GM19035 (cell line): ENCODE measurements around the gene YPEL1.
"Not testable (repeated sequence)": the region's sequence is repeated elsewhere in the genome, so short reads cannot be mapped to it uniquely, and the experiment has no call there.

Experiments
- ATAC-seq: cut with Tn5 transposase; IDR thresholded peaks from one replicate; pipeline ENCODE4 v1.9.1; 2021; ENCODE audit not compliant: unreplicated experiment

Gene YPEL1

DNA sequence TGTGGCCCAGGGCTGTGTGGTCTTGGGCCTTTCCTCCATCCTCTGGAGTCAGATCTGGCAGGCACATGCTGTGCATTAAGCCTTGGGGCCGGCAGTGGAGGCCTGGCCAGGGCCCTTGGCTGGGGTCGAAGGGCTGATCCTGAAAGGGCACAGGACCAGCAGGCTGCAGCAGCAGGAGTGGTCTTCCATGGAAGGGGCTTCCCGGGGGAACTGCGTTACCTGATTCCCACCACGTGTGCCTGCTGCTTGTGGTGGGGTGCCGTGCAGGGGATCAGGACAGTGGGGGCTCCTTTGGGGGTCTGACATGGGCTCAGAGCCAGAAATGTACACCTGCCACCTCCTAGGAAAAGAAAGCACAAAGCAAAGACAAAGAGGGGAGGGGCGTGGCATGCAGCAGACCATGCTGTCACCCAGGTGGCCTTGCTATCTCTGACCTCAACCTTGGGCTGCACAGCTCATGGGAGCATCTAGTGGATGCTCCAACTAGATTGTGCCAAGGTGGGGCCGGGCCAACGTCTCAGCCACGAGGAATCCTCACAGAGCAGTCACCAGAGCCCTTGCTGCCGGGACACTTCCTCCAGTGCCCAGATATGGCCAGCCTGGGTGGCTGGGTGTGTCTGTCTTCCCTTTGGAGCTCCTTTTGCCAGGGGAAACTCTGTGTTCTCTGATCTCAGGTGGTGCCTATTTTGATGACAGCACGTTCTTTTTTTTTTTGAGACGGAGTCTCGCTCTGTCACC, 17.9 kb upstream of the YPEL1 start:
- ATAC-seq, result no peak

DNA sequence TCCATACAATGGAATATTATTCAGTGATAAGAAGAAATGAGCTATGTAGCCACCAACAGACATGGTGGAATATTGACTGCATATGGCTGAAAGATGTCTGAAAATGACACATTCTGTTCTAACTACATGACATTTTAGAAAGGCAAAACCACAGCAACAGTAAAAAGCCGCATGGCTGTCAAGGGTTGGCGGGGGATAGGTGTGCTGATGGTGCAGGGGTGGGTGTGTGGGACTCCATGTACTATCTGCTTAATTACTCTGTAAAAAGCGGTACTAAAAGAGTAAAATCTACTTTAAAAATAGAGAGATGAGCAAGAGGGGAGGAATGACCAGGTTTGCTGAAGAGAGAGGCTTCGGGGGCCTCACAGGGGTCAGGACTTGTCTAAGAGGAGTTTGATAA, 16.7 kb upstream of the YPEL1 start:
- no peak for ATAC-seq

DNA sequence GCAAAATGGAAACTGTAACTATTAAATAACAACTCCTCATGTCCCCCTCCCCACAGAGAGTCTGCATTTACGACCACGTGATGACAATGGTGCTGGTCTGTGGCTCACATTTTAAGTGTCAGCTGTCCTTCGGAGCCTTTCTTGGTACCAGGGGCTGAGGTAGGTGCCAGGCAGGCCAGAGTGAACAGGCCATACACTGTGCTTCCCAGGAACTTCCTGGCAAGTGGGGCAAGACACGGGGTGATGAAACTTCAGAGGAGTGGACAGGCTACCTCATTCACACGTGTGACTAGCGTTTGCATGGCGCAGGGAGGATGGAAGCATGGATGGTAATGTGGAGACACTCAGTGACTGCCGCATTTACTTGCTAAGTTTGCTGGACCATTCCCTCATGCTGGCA, 10.4 kb upstream of the YPEL1 start:
- ATAC-seq, result no peak

DNA sequence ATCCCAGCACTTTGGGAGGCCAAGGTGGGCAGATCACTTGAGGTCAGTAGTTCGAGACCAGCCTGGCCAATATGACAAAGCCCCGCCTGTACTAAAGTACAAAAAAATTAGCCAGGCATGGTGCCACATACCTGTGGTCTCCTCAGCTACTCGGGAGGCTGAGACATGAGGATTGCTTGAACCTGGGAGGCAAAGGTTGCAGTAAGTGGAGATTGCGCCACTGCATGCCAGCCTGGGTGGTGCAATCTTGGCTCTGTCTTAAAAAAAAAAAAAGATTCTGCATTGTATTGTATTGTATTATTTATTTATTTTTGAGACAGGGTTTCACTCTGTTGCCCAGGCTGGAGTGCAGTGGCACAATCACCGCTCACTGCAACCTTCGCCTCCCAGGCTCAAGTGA, 9.3 kb upstream of the YPEL1 start:
- ATAC-seq, result not testable (repeated sequence)

DNA sequence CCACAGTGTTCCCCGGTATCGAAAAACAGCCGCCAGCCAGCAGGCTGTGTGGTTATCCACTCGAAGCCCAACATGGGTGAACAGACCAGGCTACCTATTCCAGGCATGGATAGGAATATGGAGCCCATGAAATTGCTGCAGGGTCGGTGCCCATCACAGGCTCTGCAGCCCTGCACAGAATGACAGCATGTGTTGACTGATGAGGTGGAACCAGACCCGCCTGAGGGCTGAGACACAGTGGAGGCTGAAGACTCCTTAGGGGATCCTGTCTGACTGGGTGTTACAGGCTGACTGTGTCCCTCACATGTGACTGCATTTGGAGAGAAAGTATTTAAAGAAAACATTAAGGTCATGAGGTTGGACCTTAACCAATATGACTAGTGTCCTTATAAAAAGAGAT, 6.2 kb upstream of the YPEL1 start:
- ATAC-seq, result no peak

DNA sequence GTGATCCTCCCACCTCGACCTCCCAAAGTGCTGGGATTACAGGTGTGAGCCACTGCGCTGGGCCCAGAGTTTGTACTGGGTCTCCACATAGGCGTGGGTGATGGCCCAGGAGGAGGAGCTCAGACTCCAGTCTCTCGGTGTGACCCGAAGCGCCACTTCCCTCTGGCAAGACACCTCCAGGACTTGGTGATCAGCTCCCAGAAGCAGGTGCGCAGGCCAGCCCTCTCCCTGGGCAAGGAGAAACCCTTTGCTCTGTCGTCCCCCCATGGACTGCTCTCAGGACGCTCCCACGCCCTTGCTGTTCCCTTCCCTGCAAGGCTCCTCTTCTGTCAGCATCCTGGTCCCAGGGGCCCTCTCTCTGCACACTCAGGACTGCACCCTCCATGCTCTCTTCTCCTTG, 5.5 kb upstream of the YPEL1 start:
- no peak for ATAC-seq

DNA sequence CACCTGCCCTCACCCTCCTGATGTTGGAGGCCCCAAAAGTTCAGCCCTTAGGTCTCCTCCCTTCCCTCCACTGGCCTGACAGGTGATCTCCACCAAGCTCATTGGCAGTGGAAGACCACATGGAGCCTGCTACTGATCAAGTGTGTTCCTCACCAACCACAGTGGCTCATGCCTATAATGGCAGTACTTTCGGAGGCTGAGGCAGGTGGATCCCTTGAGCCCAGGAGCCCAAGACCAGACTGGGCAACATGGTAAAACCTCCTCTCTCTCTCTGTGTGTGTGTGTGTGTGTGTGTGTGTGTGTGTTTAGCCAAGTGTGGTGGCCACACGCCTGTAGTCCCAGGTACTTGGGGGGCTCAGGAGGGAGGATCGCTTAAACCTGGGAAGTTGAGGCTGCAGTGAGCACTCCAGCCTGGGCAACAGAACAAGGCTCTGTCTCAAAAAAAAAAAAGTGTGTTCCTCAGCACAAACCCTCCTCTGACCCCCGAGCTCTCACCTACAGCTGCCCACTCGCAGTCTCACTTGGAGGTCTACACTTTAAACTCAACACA, 4.3 kb upstream of the YPEL1 start:
- no peak for ATAC-seq

DNA sequence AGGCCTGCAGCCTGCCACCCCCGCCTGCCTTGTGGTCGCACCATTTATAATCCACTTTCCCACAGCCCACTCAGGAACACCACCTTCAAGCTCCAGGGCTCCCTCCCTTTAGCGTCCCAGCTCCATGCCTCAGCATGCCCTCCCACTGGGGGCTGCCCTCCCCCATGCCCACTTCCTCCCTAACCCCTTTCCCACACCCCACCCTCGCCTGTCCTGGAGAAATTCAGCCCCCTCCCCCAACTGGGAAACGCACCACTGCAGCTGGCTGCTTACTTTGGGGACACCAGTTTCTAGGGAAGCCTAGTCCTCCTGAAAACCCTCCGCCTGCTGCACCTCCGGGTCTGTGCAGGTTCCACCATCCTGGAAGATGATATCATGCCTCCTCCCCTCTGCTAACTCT, 3.4 kb upstream of the YPEL1 start:
- no peak for ATAC-seq

DNA sequence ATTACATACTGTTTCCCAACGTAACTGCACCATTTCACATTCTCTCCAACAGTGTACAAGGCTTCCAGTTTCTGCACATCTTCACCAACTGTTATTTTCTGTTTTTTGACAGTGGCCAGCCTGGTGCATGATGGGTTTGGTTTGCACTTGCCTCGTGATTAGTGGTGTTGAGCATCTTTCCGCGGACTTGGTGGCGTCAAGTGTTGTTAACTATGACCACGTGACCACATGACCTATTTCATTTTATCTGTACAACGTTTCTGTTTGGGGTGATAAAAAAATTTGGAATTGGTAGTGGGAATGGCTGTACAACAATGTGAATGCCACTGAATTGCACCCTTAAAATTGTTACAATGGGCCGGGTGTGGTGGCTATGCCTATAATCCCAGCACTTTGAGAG, 2.5 kb upstream of the YPEL1 start:
- ATAC-seq, result no peak

DNA sequence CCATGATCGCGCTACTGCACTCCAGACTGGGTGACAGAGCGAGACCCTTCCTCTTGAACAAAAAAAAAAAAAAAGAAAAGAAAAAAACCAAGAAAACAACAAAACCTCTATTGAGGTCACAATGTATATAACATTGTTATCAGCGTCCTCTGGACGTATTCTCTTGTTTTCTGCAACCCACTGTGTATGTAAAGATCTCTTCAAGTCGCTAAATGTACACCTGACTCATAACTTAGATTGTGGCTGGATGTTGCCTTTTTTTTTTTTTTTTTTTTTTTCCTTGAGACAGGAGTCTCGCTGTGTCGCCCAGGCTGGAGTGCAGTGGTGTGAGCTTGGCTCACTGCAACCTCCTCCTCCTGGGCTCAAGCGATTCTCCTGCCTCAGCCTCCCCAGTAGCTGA, 1.4 kb upstream of the YPEL1 start:
- ATAC-seq, result no peak

DNA sequence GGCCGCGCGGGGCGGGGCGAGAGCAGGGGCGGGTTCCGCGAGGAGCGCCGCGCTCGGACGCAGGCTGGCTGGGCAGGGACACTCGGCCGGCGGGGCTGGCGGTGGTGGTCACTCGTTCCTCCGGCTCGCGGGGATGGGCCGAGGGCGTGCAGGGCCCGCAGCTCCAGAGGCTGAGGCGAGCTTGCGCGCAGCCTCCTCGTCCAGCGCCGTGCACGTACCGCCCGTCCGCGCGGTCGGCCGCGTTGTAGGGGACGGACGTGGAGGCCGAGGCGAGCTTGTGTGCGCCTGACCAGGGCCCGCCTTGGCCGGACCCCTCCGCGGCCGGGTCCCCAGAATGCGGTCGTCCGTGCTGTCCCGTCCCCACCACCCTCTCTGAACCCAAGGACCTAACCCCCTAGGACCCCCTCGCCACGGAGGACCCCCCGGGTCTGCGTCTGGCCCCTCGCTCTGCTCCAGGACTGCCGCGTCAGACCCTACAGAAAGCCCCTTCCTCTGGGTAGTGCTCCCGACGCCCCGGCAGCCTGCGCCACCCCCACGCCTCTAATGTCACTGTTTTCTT, 569 bp upstream of the YPEL1 start:
- no peak for ATAC-seq

DNA sequence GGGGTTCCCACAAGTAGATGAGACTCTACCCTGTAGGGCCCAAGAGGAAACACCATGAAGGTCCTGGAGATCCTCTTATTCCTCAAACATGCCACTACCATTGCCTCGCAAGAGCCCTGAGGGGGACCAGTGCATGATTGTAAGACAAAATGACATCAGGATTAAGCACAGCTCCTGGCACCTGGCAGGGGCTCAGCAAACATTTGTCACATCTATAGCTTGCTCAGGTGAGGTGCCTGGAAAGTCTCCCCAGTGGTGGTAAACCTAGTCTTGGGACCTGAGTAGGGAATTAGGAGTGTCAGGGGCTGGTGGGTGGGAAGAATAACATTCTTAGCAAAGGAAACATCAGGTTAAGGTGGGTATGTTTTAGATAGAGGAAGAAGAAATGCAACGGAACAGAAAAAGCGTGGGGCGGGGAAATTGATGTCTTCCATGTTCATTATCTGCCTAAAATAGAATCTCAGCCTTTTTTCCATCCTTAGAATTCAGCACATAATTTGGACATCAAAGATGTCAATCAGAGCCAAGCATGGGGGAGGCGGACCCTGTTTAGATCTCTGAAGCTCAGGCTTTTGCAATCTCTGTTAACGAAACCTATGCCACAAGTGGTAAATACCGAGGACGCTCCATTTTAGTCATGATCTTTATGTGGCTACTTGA, 924 bp downstream of the YPEL1 start:
- no peak for ATAC-seq

DNA sequence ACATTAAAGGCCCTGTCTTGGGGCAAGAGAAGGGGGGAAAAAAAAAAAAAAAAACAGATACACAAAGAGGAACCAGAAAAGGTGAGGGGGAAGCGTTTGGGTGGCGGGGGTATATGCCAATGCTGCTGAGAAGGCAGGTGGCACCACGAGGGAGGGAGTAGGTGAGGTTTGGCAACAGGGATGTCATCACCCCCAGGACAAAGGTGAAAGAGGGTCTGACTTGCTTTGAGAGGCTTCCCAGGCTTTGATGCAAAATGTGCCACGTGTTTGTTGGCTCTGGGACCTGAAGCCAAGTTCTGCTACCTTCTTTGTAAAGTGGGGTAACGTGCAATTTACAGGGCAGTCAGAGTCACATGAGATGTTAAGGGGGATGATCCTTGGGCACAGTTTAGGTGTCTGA, 4.1 kb downstream of the YPEL1 start:
- ATAC-seq, result no peak

DNA sequence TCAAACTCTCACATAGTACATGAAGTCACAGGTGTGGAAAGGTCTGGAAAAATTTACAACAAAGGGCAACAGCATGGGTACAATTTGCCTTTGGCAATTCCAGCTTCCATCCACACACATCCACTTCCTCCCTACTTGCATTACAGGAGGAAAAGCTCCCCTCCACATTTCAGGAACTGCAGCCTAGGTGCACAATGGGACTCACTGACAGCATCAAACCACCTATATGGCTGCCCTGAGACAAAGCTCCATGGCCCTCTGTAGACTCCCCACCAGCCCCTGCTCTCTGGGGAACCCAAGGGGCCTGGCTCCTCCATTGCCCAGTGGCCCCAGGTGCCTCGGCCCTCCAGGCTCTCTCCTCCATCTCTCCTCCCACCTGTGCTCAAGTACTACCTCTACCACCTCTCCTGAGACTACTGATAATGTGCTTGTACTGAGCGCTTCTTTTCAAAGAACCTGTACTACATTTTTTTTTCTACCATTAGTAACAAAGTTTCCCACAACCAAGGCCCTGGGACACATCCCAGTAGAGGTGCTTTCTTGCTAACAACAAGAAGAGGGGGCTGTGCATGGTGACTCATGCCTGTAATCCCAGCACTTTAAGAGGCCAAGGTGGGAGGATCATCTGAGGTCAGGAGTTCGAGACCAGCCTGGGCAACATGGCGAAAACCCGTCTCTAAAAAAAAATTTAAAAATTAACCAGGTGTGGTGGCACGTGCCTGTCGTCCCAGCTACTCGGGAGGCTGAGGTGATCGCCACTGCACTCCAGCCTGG, 4.9 kb downstream of the YPEL1 start:
- no peak for ATAC-seq

DNA sequence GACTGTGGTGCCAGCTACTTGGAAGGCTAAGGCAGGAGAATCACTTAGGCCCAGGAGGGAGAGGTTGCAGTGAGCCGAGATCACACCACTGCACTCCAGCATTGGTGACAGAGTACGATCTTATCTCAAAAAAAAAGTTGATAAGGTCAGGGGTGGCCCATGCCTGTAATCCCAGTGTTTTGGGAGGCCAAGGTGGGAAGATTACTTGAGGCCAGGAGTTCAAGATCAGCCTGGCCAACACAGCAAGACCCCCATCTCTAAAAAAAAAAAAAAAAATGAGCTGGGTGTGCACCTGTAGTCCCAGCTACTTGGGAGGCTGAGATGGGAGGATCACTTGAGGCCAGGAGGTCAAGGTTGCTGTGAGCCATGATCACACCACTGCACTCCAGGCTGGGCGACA, 6.4 kb downstream of the YPEL1 start:
- ATAC-seq, result not testable (repeated sequence)

DNA sequence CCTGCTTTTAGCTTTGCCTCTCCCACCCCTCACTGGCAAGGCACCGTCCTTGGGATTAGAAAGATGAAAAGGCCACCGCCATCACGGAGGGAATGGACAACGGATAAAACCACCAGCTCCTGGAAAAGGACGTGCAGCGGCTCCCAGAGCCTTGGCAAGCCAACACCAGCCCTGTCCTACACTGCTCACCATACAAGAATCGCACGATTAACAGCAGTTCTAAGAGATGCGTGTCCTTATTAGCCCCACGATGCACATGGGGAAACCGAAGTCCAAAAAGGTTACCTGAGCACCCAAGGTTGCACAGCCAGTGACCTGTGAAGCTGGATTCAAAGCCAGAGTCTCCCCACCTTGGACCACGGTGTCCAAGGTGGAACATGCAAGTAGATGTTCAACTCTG, 7.3 kb downstream of the YPEL1 start:
- ATAC-seq, result no peak

DNA sequence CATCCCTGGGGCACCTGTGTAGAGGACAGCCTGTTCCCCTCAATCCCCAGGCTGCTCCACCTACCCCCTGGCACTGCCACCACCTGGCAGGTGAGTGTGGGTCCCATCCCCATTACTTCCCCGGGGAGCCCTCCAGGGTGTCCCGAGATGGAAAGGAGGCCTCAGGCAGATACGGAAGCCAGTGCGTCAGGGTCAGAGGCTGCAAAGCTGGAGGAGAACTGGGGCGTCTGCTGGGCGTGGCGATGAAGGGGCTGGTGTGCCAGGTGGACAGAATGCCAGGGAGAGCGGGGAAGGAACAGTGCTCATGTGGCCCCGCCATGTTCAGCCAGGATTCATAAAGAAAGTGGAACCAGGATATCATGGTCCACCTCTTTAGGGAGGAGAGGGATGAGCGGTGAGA, 7.8 kb downstream of the YPEL1 start:
- no peak for ATAC-seq

DNA sequence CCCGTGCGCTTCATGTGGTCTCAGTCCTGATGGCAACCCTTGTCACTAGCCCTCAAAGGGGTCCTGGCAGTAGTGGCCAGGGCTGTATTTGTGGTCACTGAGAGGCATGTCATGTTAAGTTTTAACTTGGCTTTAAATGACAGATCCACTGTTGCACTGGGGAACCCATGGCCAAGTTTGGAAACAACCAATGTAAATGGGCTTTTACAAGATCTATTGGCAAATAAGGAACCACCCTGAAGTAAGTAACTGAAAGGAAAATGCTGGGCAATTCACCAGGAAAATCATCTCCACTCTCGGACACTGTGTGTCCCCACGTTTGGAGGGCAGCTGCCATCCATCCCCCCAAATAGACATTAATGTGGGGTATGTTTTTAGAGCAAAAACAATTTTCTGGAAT, 8.4 kb downstream of the YPEL1 start:
- ATAC-seq, result no peak

DNA sequence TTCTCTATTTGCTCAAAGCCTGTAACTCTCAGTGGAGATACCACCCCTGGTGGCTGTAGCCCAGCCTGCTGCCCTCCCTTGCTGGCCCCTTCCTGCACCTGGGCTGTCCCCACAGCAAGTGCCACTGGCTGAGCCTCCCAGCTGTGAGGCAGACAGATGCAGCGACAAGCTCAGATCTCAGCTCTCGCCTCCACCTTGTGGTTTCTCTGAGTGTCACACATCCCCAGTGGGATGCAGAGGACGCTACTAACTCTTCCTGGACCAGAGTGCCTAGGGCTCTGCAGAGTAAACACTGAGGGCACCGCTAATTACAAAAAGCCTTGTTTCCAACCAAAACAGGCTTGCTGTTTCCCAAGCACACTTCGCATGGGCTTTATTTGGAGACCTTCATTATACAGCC, 8.9 kb downstream of the YPEL1 start:
- ATAC-seq, result no peak

DNA sequence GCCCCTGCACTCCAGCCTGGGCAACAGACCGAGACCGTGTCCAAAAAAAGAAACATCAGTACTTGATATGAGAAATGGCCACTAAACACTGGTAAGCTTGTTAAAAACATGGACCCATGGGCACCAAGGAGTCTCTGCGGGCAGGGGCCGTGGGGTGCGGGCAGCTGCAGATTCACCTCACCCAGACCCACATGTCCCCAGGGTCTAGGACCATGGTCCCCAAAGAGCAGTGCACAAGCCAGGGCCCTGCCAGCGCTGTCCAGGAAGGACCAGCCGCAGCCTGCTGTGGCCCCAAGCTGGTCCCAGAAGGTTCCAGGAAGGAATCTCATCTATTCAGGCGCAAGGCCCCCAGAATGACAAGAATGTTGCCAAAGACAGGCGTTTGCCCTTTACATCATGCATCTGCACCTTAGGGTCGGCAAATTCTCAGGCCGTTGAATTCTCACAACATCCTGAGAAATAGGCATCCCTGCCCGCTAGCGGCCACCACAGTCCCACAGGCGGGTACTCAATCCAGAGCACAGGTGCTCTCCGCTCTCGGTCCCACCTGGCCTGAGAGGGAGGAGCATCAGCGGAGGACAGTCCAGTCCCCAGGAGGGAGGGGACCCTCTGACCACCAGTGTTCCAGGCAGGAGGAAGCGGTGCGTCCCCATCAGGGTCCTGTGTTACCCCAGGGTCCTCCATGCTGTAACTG, 9.5 kb downstream of the YPEL1 start:
- ATAC-seq, result no peak

DNA sequence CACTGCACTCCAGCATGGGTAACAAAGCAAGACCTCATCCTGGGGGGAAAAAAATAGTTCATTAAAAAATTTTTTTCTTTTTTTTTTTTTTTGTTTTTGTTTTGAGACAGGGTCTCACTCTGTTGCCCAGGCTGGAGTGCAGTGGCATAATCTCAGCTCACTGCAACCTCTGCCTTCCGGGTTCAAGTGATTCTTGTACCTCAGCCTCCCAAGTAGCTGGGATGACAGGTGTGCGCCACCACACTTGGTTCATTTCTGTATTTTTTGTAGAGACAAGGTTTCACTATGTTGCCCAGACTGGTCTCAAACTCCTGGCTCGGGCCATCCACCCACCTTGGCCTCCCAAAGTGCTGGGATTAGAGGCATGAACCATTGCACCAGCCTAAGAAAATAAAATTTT, 11.1 kb downstream of the YPEL1 start:
- not testable (repeated sequence) for ATAC-seq
